Measurements from ENCODE around the gene SLC2A6. TPM values are rescaled to one million over a fixed set of nuclear protein-coding genes. Genes with fewer than 3 reads are reported as not detected.

The SLC2A6 gene
- total and polyA plus RNA-seq, 2 of the 8 experiments (the other 6 are each of a cell fraction or from before 2014, with no cell fraction given) = 16.6 to 17.8 TPM

DNA sequence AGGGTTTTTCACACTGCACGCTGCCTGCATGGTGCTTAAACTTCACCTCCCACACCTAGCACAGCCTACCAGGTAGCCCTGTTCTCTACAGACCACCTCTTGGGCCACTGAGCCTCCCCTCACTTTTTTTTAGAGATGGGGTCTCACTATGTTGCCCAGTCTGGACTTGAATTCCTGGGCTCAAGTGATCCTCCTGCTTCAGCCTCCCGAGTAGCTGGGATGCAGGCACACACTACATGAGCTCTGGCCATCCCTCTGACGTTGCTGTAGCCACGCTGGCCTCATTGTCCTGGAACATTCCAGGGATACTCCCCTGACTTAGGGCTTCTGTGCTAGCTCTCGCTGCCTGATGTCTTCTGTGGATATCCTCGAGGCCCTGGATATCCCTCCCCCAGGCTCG, 26.3 kb downstream of the SLC2A6 start:
- Histone ChIP-seq H3K23ac (ENCODE audit: insufficient read length) (no peak overlapping the region), H2BK5ac (ENCODE audit: low read depth, low read length) (no peak overlapping the region), H3K4me2 (ENCODE audit: insufficient read depth in 1 of 2, low read depth in 2 of 2, low read length in 2 of 2) (no peak overlapping the region), H4K91ac (replicated peaks; ENCODE audit: insufficient read length, low read length) (no peak overlapping the region), H4K20me1 (replicated peaks in 1 of 2; ENCODE audit: control insufficient read depth in 1 of 2, insufficient read depth in 2 of 2, low read length in 2 of 2) (peaks cover 1 to 2% of the 10 kb centered on the region in 2 experiments), H3K4me3 (ENCODE audit: extremely low read depth in 1 of 4, insufficient read depth in 2 of 4, low read depth in 3 of 4, low read length in 4 of 4) (no peak overlapping the region), H3K23me2 (ENCODE audit: low read depth, low read length) (no peaks in the 10 kb centered on the region), H2BK20ac (ENCODE audit: low read length) (no peak overlapping the region), H3K18ac (ENCODE audit: extremely low read depth, low read length) (no peak overlapping the region), H3K9me3 (ENCODE audit: insufficient read depth in 2 of 2, low read depth in 1 of 2, low read length in 1 of 2) (no peaks in the 10 kb centered on the region), H3K36me3 (ENCODE audit: control insufficient read depth in 2 of 4, insufficient read depth in 4 of 4, low read length in 3 of 4) (no peaks in the 10 kb centered on the region), H3K27ac (ENCODE audit: low read depth, low read length) (no peak overlapping the region), H3K27me3 (replicated peaks in 1 of 4; ENCODE audit: control insufficient read depth in 3 of 4, extremely low read depth in 1 of 4, insufficient read depth in 3 of 4, low read length in 3 of 4) (no peaks in the 10 kb centered on the region; a peak in 1 of 7 replicates), H3K79me2 (ENCODE audit: control insufficient read depth in 1 of 2, insufficient read depth in 2 of 2, low read length in 2 of 2) (no peaks in the 10 kb centered on the region), H4K5ac (ENCODE audit: insufficient read length, low read depth, low read length) (no peak overlapping the region), H3K14ac (ENCODE audit: insufficient read length) (no peak overlapping the region), H3K4ac (replicated peaks; ENCODE audit: insufficient read length, low read depth, low read length) (no peak overlapping the region), H3K79me1 (ENCODE audit: low read depth, low read length) (no peaks in the 10 kb centered on the region), H2AK5ac (ENCODE audit: low read depth, low read length) (no peak overlapping the region), H3K4me1 (replicated peaks in 1 of 4; ENCODE audit: control insufficient read depth in 3 of 4, insufficient read depth in 4 of 4, low read length in 3 of 4) (no peaks in the 10 kb centered on the region), H3K56ac (replicated peaks; ENCODE audit: insufficient read length, low read depth, low read length) (no peak overlapping the region), H2BK120ac (replicated peaks; ENCODE audit: low read depth, low read length) (no peak overlapping the region), H3K9ac (replicated peaks in 1 of 4; ENCODE audit: extremely low read depth in 1 of 4, low read depth in 3 of 4, low read length in 3 of 4) (no peak overlapping the region), H2AFZ (ENCODE audit: low read length) (no peak overlapping the region), H2BK15ac (ENCODE audit: low read length) (no peak overlapping the region), H4K8ac (ENCODE audit: extremely low read depth, insufficient read depth, low read length) (no peak overlapping the region), H2BK12ac (ENCODE audit: low read depth, low read length) (no peak overlapping the region)
- ChIA-PET CTCF (ENCODE audit: partially characterized antibody) (interaction anchor here (1.0 to 6.9 kb wide), 6 partner anchors 7 to 34 kb away, joined by 3 to 64 read pairs (median 6); partner anchors contain the start of gene ADAMTS13), POLR2A (ENCODE audit: partially characterized antibody) (interaction anchor here (1.3 to 1.7 kb wide), 2 partner anchors 11 to 24 kb away, joined by 3 to 6 read pairs; no protein-coding TSS in a partner anchor)
- FAIRE-seq = no peak
- 91% methylated on average over 7 of the region's 7 CpGs; no CpG with 5 or more reads in 1 of the 2 experiments for WGBS, 2 experiments (ENCODE audit: extremely low coverage in 1 of 2, insufficient coverage in 1 of 2, insufficient read length in 1 of 2, insufficient replicate concordance in 2 of 2, low coverage in 1 of 2, low lambda C conversion rate in 2 of 2, missing lambda C conversion rate in 1 of 2)
- DNase-seq (ENCODE audit: low read depth in 1 of 2, low spot score in 2 of 2) = no peak
- TF ChIP-seq ATF3 (IDR thresholded peaks at IDR 0.05; ENCODE audit: insufficient read depth, low read depth, low read length) = no peak
